Spleen (tissue), 11 donors: Measurements from ENCODE around the gene BRINP2. TPM values are rescaled to one million over a fixed set of nuclear protein-coding genes. Genes with fewer than 3 reads are reported as not detected.

Experiments used
- DNase-seq: peaks from one replicate; pipeline ENCODE4 v3.0.0-alpha.2; 2020
- H3K27ac ChIP-seq, 8 donors: fragments of 200-600 bp; sonication (generic) in 7 of 8; 1 replicate in 4 of 8; 2 replicates in 4 of 8; pipeline versions ENCODE4 v1.5.0 to v1.8.0; 2016 to 2021; ENCODE audit warnings: inconsistent platforms in 4 of 8, mild to moderate bottlenecking in 4 of 8, moderate library complexity in 1 of 8
- H3K27me3 ChIP-seq, 7 donors: fragments of 200-600 bp; sonication (generic) in 6 of 7; replicated peaks in 1 of 7; 1 replicate in 4 of 7; 2 replicates in 3 of 7; pipeline versions ENCODE4 v1.5.0 to v1.8.0; 2016 to 2021; ENCODE audit warnings: inconsistent platforms in 3 of 7, mild to moderate bottlenecking in 1 of 7
- H3K36me3 ChIP-seq, 6 donors: fragments of 200-600 bp; sonication (generic) in 5 of 6; 1 replicate in 4 of 6; 2 replicates in 2 of 6; pipeline versions ENCODE4 v1.5.0 to v1.8.0; 2016 to 2021; ENCODE audit warnings: inconsistent platforms in 2 of 6
- H3K4me1 ChIP-seq, 6 donors: fragments of 200-600 bp; sonication (generic) in 5 of 6; 1 replicate in 3 of 6; 2 replicates in 3 of 6; pipeline versions ENCODE4 v1.5.0 to v1.8.0; 2016 to 2021; ENCODE audit warnings: inconsistent platforms in 3 of 6
- H3K4me3 ChIP-seq, 8 donors: fragments of 200-600 bp; sonication (generic) in 7 of 8; 1 replicate in 4 of 8; 2 replicates in 4 of 8; pipeline versions ENCODE4 v1.5.0 to v1.8.0; 2016 to 2021; ENCODE audit warnings: inconsistent platforms in 4 of 8, mild to moderate bottlenecking in 4 of 8, moderate library complexity in 2 of 8
- H3K9me3 ChIP-seq, 8 donors: fragments of 200-600 bp; sonication (generic) in 7 of 8; 1 replicate in 4 of 8; 2 replicates in 4 of 8; pipeline versions ENCODE4 v1.5.0 to v1.8.0; 2016 to 2021; ENCODE audit warnings: inconsistent platforms in 4 of 8
- CTCF ChIP-seq, 11 experiments: fragments of 200-600 bp in 7 of 11; fragments of 450-650 bp in 4 of 11; sonication (generic) in 4 of 11; IDR thresholded peaks in 8 of 11; conservative IDR thresholded peaks in 3 of 11; 1 replicate in 7 of 11; 2 replicates in 4 of 11; pipeline versions ENCODE4 v1.4.0 to v1.8.0; 2016 to 2021; ENCODE audit warnings: antibody characterized with exemption in 11 of 11, inconsistent platforms in 4 of 11, mild to moderate bottlenecking in 1 of 11
- POLR2A ChIP-seq, 3 donors: fragments of 450-650 bp; IDR thresholded peaks; one replicate each; pipeline ENCODE4 v1.5.1; 2017; ENCODE audit warnings: antibody characterized with exemption in 3 of 3, mild to moderate bottlenecking in 1 of 3
- POLR2AphosphoS5 ChIP-seq, 3 donors: sonication (generic); formaldehyde crosslinking; IDR thresholded peaks; one replicate each; pipeline ENCODE4 v1.5.1; 2017; ENCODE audit warnings: antibody characterized with exemption in 3 of 3
- WGBS, 5 donors: extraction: QIAGEN DNeasy Blood & Tissue Kit in 3 of 5; methylation state at CpG; one replicate each; pipeline versions ENCODE4 v1.1.5 to v1.1.7; 2013 to 2018; 5-methylcytosine and 5-hydroxymethylcytosine counted together
- intact Hi-C: fragments of 100-400 bp; cut with DNase I; formaldehyde crosslinking; loops from one replicate; pipeline ENCODE4 v1.15.0; 2023; ENCODE audit warnings: low total_unique reads
- polyA plus RNA-seq, 3 donors: library from polyadenylated mRNA; stranded (reverse); fragments of 200-250 nt; gene quantifications; one replicate each; pipeline ENCODE4 v1.2.1, GENCODE V29; 2013
- total RNA-seq, 7 donors: library from RNA; depleted of rRNA in 3 of 7; stranded (reverse); fragments of >200 nt in 3 of 7; fragmentation: NEBNext Ultra II Directional in 4 of 7; extraction: Animal tissue kit (Norgen Biotek cat#: 25700) in 4 of 7; gene quantifications; one replicate each; pipeline versions ENCODE4 v1.1.0 to v1.2.1, GENCODE V29; 2016 to 2021
- donor health status: healthy with polysubstance abuse.
- donor health status: DM: no; HTN: no; CAD: no; lungs with moderate emphysema.
- donor health status: DM: no; HTN: no; CAD: no.
- donor health status: Bipolar disorder and iron deficiency.
- donor health status: healthy.
- donor health status: DM: no; HTN: no; CAD: no.
- donor health status: DM: yes; HTN: yes; CAD: no.

The BRINP2 gene
- total and polyA plus RNA-seq, 10 donors = 0.33 to 1.5 (median 0.74) TPM

- intact Hi-C loops = no loop called here
- TF ChIP-seq POLR2AphosphoS5 (IDR thresholded peaks at IDR 0.05) (no peak), POLR2A (IDR thresholded peaks at IDR 0.05) (no peak)
- 74 to 87% (median 81%) methylated on average over 8 of the region's 8 CpGs for WGBS, 5 donors
- Histone ChIP-seq H3K9me3 (no peaks in the 10 kb centered on the region), H3K36me3 (no peaks in the 10 kb centered on the region), H3K27me3 (no peaks in the 10 kb centered on the region), H3K4me1 (peaks cover 0 to 3% (median 0%) of the 10 kb centered on the region in 6 donors), H3K4me3 (no peak overlapping the region), H3K27ac (no peak overlapping the region)
- DNase-seq = no peak
Measured at GRCh38 chr1:177227978-177228692, 57.4 kb downstream of the BRINP2 start.

- Histone ChIP-seq H3K27ac (no peak overlapping the region), H3K4me3 (no peak overlapping the region), H3K9me3 (no peaks in the 10 kb centered on the region), H3K4me1 (peaks cover 0 to 3% (median 0%) of the 10 kb centered on the region in 6 donors), H3K27me3 (no peaks in the 10 kb centered on the region), H3K36me3 (no peaks in the 10 kb centered on the region)
- TF ChIP-seq CTCF (IDR thresholded peaks at IDR 0.05 in 8 of 11, conservative IDR thresholded peaks at IDR 0.05 in 3 of 11) (no peak), POLR2AphosphoS5 (IDR thresholded peaks at IDR 0.05) (no peak), POLR2A (IDR thresholded peaks at IDR 0.05) (no peak)
- no peak for DNase-seq
- 79 to 86% (median 81%) methylated on average over 4 of the region's 4 CpGs for WGBS, 5 donors
- intact Hi-C loops = no loop called here
Measured at GRCh38 chr1:177228693-177229065, 57.9 kb downstream of the BRINP2 start.

GRCh38 chr1:177229781-177230180 is 59.0 kb downstream of the BRINP2 start:
- intact Hi-C loops = no loop called here
- TF ChIP-seq CTCF (IDR thresholded peaks at IDR 0.05 in 8 of 11, conservative IDR thresholded peaks at IDR 0.05 in 3 of 11) (no peak), POLR2A (IDR thresholded peaks at IDR 0.05) (no peak), POLR2AphosphoS5 (IDR thresholded peaks at IDR 0.05) (no peak)
- no peak for DNase-seq
- Histone ChIP-seq H3K27me3 (no peaks in the 10 kb centered on the region), H3K36me3 (no peaks in the 10 kb centered on the region), H3K27ac (no peak overlapping the region), H3K9me3 (no peaks in the 10 kb centered on the region), H3K4me3 (no peak overlapping the region), H3K4me1 (peaks cover 0 to 3% (median 0%) of the 10 kb centered on the region in 6 donors)
- 87 to 97% (median 92%) methylated on average over 17 to 20 of the region's 20 CpGs for WGBS, 5 donors

GRCh38 chr1:177230228-177231016 is 59.7 kb downstream of the BRINP2 start:
- H3K4me3 ChIP-seq = no peak overlapping the region
- H3K27me3 ChIP-seq = no peaks in the 10 kb centered on the region
- intact Hi-C loops = no loop called here
- H3K27ac ChIP-seq = no peak overlapping the region
- WGBS, 5 donors = 80 to 91% (median 83%) methylated on average over 4 of the region's 4 CpGs
- TF ChIP-seq POLR2AphosphoS5 (IDR thresholded peaks at IDR 0.05) (no peak), CTCF (IDR thresholded peaks at IDR 0.05 in 8 of 11, conservative IDR thresholded peaks at IDR 0.05 in 3 of 11) (no peak), POLR2A (IDR thresholded peaks at IDR 0.05) (no peak)
- H3K4me1 ChIP-seq = peaks cover 0 to 3% (median 0%) of the 10 kb centered on the region in 6 donors
- DNase-seq = no peak
- no peaks in the 10 kb centered on the region for H3K9me3 ChIP-seq
- no peaks in the 10 kb centered on the region for H3K36me3 ChIP-seq
